Endometrial microvascular endothelial cells (primary cell): ENCODE data around the gene HTR2B. TPM values are rescaled to one million over a fixed set of nuclear protein-coding genes. Genes with fewer than 3 reads are reported as not detected.

Source experiments
- in situ Hi-C: cut with HindIII; loops from 2 replicates; pipeline ENCODE4 v1.10.0; 2017; ENCODE audit warnings: low sequenced_read_pairs, low pct_unique_long_range_greater_than_20kb; ENCODE audit errors: inconsistent ontology term
- total RNA-seq: library from RNA; depleted of rRNA; stranded (reverse); fragments of >200 nt; gene quantifications from one replicate; pipeline ENCODE4 v1.2.3, GENCODE V29; 2015; ENCODE audit errors: inconsistent ontology term

The HTR2B gene
- total RNA-seq, 1 donor from 2014 or later = 2.0 TPM

DNA sequence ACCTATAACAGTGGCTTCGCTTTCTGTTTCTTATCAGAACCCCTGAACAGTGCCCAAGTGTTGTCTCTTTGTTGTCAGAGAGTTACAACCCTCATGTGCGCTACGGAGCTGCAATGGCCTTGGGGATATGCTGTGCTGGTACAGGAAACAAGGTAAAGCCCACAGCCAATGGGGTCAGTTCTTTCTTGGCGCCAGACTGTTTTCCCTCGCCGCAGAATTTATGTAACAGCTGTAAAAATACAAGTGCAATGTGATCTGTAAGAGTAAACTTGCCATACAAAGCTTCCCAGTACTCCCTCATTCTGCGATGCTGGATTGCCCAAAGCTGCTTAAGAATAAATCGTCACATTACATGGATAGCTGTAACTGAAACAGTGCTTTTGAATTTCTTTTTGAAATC lies 13.9 kb upstream of the HTR2B start:
- in situ Hi-C loops = no loop called here

DNA sequence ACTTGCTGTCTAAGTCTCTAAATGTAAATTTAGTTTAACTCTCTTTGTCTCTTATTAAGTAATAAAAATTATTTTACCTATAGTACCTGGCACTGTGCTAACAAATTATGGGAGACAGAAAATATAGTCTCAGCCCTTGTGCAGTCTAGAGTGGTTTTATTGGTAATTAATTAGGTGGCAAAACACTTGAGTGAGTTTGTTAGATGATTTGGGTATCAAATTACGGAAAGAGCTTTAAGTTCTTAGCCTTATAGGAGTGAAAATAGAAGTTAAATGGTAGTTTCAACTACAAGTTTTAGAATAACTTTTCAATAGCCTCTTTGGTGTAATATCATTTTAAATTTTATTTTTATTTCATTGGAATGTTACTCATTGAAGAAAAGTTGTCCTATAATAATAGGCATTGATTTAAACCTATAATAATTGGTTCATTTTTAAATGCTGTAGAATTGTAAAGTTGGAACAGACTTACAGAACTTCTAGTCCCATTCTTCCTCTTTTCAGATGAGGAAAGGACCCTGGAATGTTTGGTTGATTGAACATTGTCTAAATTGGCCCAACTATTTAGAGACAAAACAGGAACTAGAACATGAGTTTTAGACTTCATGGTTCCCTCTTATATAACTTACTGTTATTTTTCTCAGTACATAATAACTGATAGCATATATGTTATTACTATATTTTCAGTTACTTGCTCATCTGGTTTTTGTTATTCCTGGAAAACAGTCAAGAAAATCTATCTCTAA lies 10.2 kb upstream of the HTR2B start:
- in situ Hi-C loops = no loop called here

DNA sequence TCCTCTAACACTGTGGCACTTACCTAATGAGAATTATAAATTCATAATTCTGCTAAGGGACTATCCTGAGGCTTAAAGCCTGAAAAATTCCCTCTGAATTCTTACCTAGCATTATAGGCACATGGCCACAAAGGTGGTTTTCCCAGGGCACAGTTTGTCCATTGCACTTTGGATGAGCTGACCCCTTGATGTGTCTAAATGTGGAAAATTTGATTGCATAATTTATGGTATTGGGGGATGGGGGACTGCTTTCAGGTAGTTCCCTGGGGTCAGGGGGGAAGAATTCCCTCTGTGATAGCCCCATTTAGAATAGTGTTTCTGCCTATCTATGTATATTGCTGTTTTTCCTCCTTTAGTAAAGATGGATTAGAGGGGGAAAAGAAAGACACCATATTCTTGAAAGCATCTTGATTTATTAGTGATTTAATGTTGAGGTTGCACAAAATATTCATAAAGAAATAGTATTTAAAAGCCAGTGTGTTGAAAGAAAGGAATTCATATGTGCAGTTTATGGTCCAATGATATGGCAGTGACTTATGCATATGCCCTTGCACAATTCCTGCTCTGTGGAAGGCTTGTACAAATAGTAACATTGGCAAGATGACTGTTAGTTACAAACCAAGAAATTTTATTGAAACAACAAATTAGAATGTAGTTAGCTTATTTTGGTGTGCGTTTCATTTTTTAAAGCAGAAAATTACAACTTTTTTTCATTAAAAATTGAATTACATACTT lies 8.7 kb upstream of the HTR2B start:
- in situ Hi-C loops = no loop called here

DNA sequence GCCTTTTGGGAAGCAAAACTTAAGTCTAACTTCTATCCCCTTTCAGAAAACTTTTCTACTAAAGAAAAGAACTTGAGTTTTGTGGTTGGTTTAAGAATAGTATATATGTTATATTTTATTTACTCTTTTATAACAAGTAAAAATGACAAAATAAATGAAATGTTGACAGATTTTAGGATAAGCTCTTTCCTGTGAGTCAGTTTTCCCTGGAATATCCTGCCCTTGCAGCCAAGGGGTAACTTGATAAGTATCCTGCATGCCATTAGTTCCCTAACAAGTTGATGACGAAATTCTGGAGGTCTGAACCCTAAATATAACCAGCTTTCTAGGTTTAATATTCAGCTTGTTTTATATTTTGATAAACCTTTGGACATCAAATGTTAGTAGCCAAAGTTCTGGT lies 7.3 kb upstream of the HTR2B start:
- in situ Hi-C loops = no loop called here

DNA sequence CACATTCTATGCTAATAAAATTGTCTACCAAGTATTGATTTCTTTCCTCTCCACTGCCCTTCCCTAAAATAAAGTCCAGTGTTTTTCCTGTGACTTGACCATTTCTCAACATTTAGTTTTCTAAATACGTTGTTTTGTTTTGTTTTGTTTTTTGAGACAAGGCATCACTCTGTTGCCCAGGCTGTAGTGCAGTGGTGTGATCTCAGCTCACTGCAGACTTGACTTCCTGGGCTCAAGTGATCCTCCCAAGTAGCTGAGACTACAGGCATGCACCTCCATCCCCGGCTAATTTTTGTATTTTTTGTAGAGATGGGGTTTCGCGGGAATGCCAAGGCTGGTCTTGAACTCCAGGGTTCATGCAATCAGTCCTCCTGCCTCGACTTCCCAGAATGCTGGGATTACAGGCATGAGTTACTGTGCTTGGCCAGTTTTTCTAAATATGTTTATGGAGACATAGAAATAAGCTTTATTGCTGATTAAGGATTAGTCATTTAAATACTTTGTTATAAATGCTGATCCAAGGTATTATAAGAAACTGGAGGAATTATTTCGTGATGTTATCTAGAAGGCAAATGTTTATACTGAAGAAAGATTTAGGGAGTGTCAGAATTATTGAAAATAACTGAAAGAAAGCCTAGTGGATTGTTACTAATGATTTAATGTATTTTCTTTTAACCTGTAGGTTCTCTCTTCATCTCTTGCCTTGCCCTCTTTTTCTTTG lies 5.7 kb upstream of the HTR2B start:
- in situ Hi-C loops = no loop called here

DNA sequence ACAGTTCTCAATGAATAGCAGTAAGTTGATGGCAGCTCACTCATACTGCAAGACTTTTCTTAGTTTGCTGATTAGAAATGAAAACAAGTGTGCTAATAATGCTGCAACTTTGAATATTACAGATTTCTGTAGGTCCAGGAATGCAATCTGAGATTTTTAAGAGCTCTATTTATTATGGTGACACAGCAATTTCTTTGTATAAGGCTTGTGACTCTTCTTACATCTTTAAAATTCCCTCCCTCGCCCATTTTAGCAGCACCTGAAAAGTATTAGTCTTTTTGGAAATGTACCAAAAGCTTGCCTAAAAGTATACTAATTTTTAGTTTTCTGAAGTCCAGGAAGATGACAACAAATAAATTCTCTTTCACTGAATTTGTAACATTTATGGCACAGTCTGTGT lies 4.4 kb upstream of the HTR2B start:
- in situ Hi-C loops = no loop called here

DNA sequence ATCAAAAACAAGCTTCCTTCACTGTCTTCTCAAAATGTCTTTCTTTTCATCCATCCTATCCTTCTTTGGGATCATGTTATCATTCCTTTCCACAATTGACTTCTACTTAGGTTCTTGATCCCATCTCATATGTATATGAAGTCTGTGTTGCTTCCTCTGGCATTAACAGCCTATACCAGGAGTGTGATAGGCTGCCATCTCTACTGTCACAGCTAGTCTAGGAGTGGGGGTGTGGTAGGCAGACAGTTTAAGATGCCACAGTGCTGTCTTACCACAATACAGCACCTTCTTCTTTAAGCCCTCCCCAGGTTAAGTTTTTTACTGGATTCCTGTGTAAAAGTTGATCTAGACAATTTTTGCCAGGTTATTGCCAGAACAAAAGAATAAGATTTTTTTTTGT lies 3.7 kb upstream of the HTR2B start:
- in situ Hi-C loops = no loop called here

DNA sequence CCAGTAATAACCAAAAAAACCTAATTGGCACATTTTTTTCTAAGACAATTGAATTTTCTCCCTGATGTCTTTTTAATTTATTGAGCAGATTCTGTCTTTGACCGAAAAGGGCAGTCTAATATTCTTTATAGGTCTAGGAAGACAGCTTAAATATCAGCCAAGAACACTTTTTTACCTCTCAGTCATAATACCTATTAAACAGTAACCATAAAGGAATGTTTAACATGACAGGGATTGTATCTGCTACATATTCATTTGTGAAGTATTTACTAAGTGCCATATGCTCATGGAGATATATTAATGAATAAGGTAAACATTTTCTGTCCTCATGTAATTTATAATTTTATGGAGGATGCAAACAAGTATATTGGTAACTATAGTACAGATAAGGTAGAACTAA lies 3.1 kb upstream of the HTR2B start:
- in situ Hi-C loops = no loop called here

DNA sequence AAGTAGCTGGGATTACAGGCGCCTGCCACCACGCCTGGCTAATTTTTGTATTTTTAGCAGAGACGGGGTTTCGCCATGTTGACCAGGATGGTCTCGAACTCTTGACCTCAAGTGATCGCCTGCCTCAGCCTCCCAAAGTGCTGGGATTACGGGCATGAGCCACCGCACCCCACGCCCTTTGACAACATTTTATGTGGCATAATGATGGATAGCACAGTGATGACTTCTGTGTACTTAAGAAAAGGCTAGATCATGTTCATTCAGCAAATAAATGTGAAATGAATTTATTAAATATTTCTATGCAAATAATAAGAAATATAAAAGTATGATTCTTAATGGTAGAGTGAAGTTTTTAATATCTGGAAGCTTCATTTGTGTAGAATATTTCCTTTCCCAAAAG lies 2.6 kb upstream of the HTR2B start:
- in situ Hi-C loops = no loop called here

DNA sequence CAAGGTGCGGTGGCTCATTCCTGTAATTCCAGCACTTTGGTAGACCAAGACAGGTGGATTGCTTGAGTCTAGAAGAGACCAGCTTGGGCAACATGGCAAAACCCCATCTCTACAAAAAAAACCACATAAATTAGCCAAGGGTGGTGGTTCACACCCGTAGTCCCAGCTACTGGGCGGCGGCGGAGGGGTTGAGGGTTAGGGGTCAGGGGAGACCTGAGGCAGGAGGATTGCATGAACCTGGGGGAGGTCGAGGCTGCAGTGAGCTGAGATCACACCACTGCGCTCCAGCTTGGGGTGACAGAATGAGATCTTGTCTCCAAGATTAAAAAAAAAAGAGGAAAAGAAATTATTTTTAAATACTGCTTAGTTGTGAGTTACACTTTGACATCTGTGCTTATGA lies 1.3 kb upstream of the HTR2B start:
- in situ Hi-C loops = no loop called here

DNA sequence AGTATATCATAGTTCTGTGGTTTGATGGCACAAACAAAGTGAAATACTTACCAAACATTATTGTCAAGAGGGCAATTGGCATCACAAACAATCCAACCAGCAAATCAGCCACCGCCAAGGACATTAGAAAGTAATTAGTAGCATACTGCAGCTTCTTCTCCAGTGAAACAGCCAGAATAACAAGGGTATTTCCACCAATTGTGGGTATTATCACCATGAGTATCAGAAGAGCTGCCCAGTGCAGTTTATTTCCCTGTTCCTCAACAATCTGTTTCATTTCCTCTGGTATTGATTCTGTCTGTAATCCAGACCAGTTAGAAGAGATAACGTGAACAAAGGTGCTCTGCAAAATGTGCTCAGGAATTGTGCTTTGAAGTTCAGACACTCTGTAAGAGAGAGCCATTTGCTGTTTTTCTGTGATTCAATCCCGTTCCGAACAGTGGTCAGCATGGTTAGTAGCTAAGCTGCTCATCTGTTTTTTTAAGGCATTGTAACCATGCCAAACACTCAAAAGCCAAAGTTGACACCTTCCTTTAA lies 1.4 kb downstream of the HTR2B start:
- in situ Hi-C loops = no loop called here

DNA sequence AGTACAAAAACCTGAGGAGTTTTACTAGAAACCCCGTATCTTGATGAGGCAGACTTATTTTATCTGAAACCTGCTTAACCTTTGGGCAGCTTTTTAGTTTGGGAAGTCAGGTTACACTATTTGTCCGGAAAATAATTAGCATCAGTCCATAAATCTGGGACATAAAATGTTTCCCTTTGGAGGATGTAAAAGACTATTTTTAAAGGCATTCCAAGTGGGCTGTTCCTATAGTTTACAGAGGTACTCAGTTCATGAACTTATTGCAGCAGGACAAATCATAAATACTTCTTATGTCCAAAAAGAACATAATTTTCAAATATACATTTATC lies 6.3 kb downstream of the HTR2B start:
- in situ Hi-C loops = no loop called here

DNA sequence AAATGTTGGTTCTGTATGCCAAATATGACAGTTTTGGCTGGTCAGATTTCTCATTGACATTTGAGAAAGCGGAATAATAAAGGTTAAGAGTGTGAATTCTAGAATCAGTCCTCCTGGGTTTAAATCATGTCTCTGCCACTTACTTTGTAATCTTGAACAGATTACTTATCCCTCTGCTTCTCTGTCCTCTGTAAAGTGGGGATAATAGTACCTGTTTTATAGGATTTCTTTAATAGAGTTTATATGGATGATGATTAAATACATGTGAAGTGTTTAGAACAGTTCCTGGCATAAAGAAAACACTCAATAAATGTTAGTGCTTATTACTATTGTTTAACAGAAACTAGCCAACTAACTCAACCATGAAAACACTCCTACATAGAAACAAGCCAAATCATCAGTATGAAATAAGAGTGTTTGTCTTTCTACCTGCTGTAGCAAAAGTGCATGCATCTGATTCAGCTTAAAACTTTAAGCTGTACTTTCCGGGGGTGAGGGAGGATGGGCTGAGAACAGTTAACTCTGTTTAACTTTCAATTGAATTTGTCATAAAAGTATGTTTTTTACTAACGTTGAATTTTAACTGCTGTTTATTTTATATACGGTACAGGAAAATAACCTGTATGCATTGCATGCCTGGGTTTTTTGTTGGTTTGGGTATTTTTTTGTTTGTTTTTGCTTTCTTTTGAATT lies 6.8 kb downstream of the HTR2B start:
- in situ Hi-C loops = no loop called here

DNA sequence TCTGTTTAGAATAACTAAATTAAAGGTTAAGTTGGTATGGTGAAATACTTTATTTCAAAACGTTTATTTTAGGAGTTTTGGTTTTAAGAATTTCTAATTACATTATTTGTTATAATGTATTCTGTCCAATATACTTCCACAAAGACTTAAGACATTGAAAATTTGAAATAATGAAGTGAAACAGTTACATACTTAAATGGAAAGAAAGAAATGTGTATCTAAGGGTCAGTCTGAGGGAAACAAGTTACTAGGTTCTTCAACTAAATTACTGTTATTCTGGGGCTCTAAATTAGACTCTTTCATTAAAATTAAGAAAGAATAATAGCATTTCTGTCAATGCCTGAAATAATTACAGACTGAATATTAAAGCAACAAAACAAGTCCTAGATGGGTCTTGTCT lies 7.7 kb downstream of the HTR2B start:
- in situ Hi-C loops = no loop called here

DNA sequence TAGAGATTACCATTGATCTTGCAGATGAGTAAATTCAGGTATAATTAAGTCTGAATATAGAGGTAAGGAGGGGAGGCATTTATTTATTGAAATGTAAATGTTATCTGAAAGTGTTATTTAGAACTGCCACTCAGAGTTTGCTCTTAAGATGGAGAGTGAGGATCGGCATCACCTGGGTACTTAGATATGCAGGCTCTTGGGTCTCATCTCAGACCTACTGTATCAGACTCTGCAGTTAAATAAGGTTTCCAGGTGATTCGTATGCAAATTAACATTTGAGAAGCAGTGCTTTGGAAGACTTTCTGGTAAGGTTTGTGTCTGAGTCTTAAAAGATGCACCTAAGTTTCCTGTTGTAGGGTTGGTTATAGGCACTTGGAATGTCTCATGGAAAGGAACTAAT lies 9.2 kb downstream of the HTR2B start:
- in situ Hi-C loops = no loop called here

DNA sequence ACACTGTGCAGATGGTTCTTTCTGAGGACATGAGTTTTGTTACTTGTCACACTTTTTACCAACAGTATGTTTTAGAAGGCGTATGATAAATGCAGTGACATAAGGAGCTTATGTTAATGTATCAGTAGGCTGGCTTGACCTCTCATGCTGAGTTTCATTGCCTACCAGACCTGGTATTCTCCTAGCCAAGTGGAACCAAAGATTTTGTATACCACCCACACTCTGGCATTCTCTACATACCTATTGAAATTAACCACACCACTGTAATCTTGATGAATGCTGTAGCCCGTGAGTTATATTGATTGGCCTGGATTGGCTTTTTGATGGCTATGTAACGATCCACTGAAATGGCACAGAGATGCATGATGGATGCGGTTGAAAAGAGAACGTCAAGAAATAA lies 11.4 kb downstream of the HTR2B start:
- in situ Hi-C loops = no loop called here

DNA sequence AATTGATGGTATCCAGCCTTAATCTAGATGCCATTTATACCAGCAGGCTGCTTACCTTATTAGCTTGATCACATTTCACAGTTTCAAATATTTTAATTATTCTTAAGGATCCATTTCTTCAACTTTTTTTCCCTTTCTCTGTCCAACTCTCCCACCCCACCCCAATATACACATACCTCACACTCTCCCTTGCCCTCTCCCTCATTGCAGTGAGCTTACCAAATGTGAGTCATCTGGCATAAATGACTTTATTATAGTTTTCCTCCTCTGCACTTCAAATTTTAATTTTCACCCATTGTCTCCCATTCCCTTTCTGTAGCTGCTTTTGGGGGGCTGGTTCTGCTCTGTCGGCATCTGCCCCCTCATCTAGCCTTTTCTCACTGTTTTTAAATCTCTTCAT lies 12.9 kb downstream of the HTR2B start:
- in situ Hi-C loops = no loop called here

DNA sequence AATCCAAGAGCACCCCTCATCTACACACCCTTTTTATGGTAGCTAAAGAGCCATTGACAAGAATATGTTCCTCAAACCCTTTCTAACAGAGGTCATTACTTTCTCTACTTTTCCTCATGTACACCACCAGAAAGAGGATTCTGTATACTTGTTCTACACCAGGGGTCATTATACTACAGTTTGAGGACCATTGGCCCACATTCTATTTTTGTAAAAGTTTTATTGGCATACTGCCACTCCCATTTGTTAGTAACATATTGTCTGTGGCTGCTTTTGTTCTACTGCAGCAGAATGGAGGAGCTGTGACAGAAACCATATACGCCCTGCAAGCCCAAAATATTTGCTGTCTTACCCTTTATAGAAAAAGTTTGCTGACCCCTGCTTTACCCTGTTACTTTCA lies 14.3 kb downstream of the HTR2B start:
- in situ Hi-C loops = no loop called here

DNA sequence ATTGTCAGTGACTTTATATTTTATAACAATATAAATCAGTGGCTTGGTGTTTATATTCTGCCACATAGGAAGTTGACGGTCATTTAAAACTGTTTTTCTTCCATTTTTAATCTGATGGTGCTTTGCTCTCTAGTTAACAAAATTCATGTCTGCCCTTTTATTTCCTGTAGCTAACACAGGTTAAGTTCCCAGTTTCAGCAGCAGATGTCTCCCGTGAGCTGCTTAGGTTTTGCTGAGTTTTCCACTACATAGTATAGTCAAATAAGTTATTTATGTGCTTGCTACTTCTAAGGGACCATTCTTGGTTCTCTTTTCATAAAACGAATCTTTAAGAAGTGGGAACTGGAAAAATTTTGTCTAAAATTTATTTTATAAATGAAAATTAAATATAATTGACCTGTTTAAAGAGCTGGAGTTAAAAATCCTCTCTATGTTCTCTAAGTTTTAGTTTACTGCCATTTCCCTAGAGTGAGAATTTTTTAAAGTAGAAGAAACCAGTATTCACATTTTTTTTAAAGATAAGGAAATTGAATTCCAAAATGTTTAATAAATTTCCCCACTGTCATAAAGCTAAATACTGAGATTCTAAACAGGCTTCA lies 20.6 kb downstream of the HTR2B start:
- in situ Hi-C loops = no loop called here
